Measurements from ENCODE around the gene RAD51B. TPM values are rescaled to one million over a fixed set of nuclear protein-coding genes. Genes with fewer than 3 reads are reported as not detected.

Gene RAD51B
- total RNA-seq, 1 experiment from 2014 or later = 16.7 TPM

- no peak overlapping the region for H3K18ac ChIP-seq (ENCODE audit: insufficient read length, low read depth, low read length)
- H3K4me2 ChIP-seq (ENCODE audit: insufficient read depth, insufficient read length, low read length) = no peak overlapping the region
- H3K4me1 ChIP-seq (ENCODE audit: insufficient read depth, low read length) = no peaks in the 10 kb centered on the region
- H3K9me3 ChIP-seq (ENCODE audit: control insufficient read depth, low read depth, low read length) = no peaks in the 10 kb centered on the region
- no CpG with 5 or more reads among the region's 1 CpG for WGBS (ENCODE audit: extremely low coverage, insufficient read length, low lambda C conversion rate)
- H3K4me3 Mint-ChIP-seq = no peak overlapping the region
- H4K20me1 ChIP-seq (ENCODE audit: control insufficient read depth, insufficient read depth, insufficient read length) = no peaks in the 10 kb centered on the region
- H3K23ac ChIP-seq (ENCODE audit: insufficient read length, low read depth, low read length) = no peak overlapping the region
- TF ChIP-seq CTCF (conservative IDR thresholded peaks at IDR 0.05) = no peak
- no peak overlapping the region for H3K56ac ChIP-seq (ENCODE audit: insufficient read length, low read depth, low read length)
- H3K23me2 ChIP-seq (ENCODE audit: insufficient read length, low read depth, low read length, poor library complexity, severe bottlenecking) = no peaks in the 10 kb centered on the region
- no peak overlapping the region for H2AFZ ChIP-seq (ENCODE audit: low read length)
- no peak overlapping the region for H2BK15ac ChIP-seq (ENCODE audit: low read depth, low read length)
- no peaks in the 10 kb centered on the region for H3K27me3 ChIP-seq (ENCODE audit: insufficient read depth, low read length)
- no peak overlapping the region for H3K9ac ChIP-seq (ENCODE audit: extremely low read depth, insufficient read length, low read length)
- no peak overlapping the region for H4K8ac ChIP-seq (replicated peaks; ENCODE audit: insufficient read length, low read depth, low read length)
- H3K27me3 Mint-ChIP-seq (ENCODE audit: low read depth) = no peaks in the 10 kb centered on the region
- no peak overlapping the region for H2BK12ac ChIP-seq (ENCODE audit: insufficient read length, low read depth, low read length)
- no peak for DNase-seq
- peaks cover 6 to 12% of the 10 kb centered on the region in 2 experiments; a peak in 3 of 4 replicates for H3K4me1 Mint-ChIP-seq
- H3K27ac ChIP-seq (ENCODE audit: insufficient read length, low read depth, low read length) = no peak overlapping the region
- no peak overlapping the region for H2BK120ac ChIP-seq (ENCODE audit: low read depth, low read length, poor library complexity, severe bottlenecking)
- no peak overlapping the region for H3K14ac ChIP-seq (ENCODE audit: insufficient read depth, low read length)
- H2AK5ac ChIP-seq (ENCODE audit: insufficient read length, low read length) = no peak overlapping the region
- no peak overlapping the region for H2BK5ac ChIP-seq (ENCODE audit: insufficient read length, low read length)
- H3T11ph ChIP-seq (ENCODE audit: low read length) = no peak overlapping the region
- no peaks in the 10 kb centered on the region for H3K36me3 Mint-ChIP-seq (ENCODE audit: insufficient read depth in 1 of 3, low read depth in 3 of 3)
- H3K79me2 ChIP-seq (ENCODE audit: insufficient read depth, low read length) = no peaks in the 10 kb centered on the region
- no peak overlapping the region for H3K4ac ChIP-seq (ENCODE audit: low read depth, low read length)
- H3K27ac Mint-ChIP-seq = no peak overlapping the region
- no peaks in the 10 kb centered on the region for H3K79me1 ChIP-seq (ENCODE audit: insufficient read depth, low read depth, low read length, poor library complexity, severe bottlenecking)
- no peak overlapping the region for H2BK20ac ChIP-seq (ENCODE audit: low read depth, low read length, poor library complexity, severe bottlenecking)
- no peak overlapping the region for H4K5ac ChIP-seq (ENCODE audit: insufficient read length, low read depth, low read length)
- H4K91ac ChIP-seq (ENCODE audit: insufficient read length, low read depth, low read length) = no peak overlapping the region
- no peaks in the 10 kb centered on the region for H3K9me3 Mint-ChIP-seq
Observed at GRCh38 chr14:68168460-68169109, 349.0 kb downstream of the RAD51B start.
